CD4-positive, alpha-beta T cell (primary cell): Measurements from ENCODE around the gene GRK7. TPM values are rescaled to one million over a fixed set of nuclear protein-coding genes. Genes with fewer than 3 reads are reported as not detected.
A peak's percentile ranks its signal among the peaks of the same experiment; 100 is the strongest.

Experiments used
- ATAC-seq: fragments of 200-7000 bp; cut with Tn5 transposase; one replicate; pipeline ENCODE4 v1.10.0; 2022; ENCODE audit warnings: mild to moderate bottlenecking; ENCODE audit not compliant: poor library complexity
- CTCF ChIA-PET: fragments of 350-600 bp; sonication (Branson Sonifier 250); formaldehyde crosslinking; loops from one replicate; lab custom pipeline; 2021; ENCODE audit warnings: antibody characterized with exemption, inconsistent platforms; lab: Charles Lee
- POLR2A ChIA-PET: fragments of 350-600 bp; sonication (Branson Sonifier 250); formaldehyde crosslinking; loops from one replicate; lab custom pipeline; 2021; ENCODE audit warnings: antibody characterized with exemption, inconsistent platforms; lab: Charles Lee
- DNase-seq, 14 experiments: peaks; one replicate each; pipeline ENCODE4 v3.0.0-alpha.2; 2013 to 2020; ENCODE audit warnings: mixed read lengths in 2 of 14
- H3K27ac ChIP-seq, 2 donors: one replicate each; pipeline versions ENCODE4 v1.5.1 to v1.7.0; 2013; ENCODE audit warnings: low read length in 2 of 2, low read depth in 1 of 2, mild to moderate bottlenecking in 1 of 2
- H3K27me3 ChIP-seq, 2 experiments: 1 replicate in 1 of 2; 2 replicates in 1 of 2; pipeline versions ENCODE4 v1.6.1 to v1.7.0; 2013; ENCODE audit warnings: low read length in 2 of 2, control low read depth in 1 of 2, mild to moderate bottlenecking in 1 of 2, moderate library complexity in 1 of 2; ENCODE audit not compliant: insufficient read depth in 2 of 2, control insufficient read depth in 1 of 2
- H3K36me3 ChIP-seq: one replicate; pipeline ENCODE4 v1.6.1; 2013; ENCODE audit warnings: low read length, control low read depth; ENCODE audit not compliant: insufficient read depth
- H3K4me1 ChIP-seq: one replicate; pipeline ENCODE4 v1.6.1; 2013; ENCODE audit warnings: low read length, control low read depth; ENCODE audit not compliant: insufficient read depth
- H3K4me3 ChIP-seq: one replicate; pipeline ENCODE4 v1.5.1; 2013; ENCODE audit warnings: mild to moderate bottlenecking, low read length, moderate library complexity
- H3K9me3 ChIP-seq, 2 experiments: 1 replicate in 1 of 2; 2 replicates in 1 of 2; pipeline versions ENCODE4 v1.6.1 to v1.7.0; 2013; ENCODE audit warnings: low read length in 2 of 2, mild to moderate bottlenecking in 2 of 2, control low read depth in 1 of 2, moderate library complexity in 1 of 2; ENCODE audit not compliant: control insufficient read depth in 1 of 2, insufficient read depth in 1 of 2
- H3K27ac Mint-ChIP-seq: one replicate; pipeline ENCODE4 v1.8.0; 2020; ENCODE audit warnings: mixed read lengths
- H3K27me3 Mint-ChIP-seq: one replicate; pipeline ENCODE4 v1.8.0; 2021; ENCODE audit warnings: mixed read lengths
- H3K36me3 Mint-ChIP-seq: one replicate; pipeline ENCODE4 v1.8.0; 2021; ENCODE audit warnings: low read depth, mixed read lengths
- H3K4me1 Mint-ChIP-seq: one replicate; pipeline ENCODE4 v1.8.0; 2021; ENCODE audit warnings: low read depth, mixed read lengths
- H3K4me3 Mint-ChIP-seq: one replicate; pipeline ENCODE4 v1.8.0; 2020; ENCODE audit warnings: mild to moderate bottlenecking, mixed read lengths
- H3K9me3 Mint-ChIP-seq: one replicate; pipeline ENCODE4 v1.8.0; 2020; ENCODE audit warnings: mixed read lengths
- intact Hi-C, 2 experiments: fragments of 100-400 bp; cut with DNase I in 1 of 2; cut with micrococcal nuclease in 1 of 2; formaldehyde crosslinking; loops; one replicate each; pipeline versions ENCODE4 v1.15.1 to v1.9.0; 2023 to 2025; cut with DNase I, micrococcal nuclease
- total RNA-seq, 174 experiments: library from RNA in 2 of 174; stranded (reverse) in 2 of 174; gene quantifications; one replicate each; pipeline ENCODE4 v1.2.3 and lab custom pipeline; 2021 to 2026
- TF ChIP-seq, protein P1 (sequence below): fragments of 200-600 bp; IDR thresholded peaks from one replicate; pipeline ENCODE4 v1.8.0; 2022; ENCODE audit warnings: antibody characterized with exemption, mild to moderate bottlenecking

Gene GRK7
- total RNA-seq, 2 experiments from 2014 or later, result 0.19 to 0.22 TPM

DNA sequence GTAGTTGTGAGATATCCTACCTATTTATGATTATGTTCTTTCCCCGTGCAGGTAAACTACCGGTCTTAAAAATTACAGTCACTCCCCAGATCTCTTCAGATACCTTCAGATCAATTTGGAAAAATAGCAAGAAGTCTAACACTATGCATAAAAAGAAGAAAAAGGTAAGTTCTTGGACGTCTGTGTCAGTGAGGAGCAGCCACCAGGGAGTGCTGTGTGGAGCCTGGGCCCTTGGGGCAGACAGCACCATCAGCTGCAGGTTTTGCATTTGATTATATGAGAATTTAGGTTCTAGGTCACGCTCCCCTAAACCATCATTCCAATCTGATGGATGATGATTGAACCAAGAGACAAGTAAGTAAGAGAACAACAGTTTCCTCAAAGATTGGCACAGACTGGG lies 34.0 kb upstream of the GRK7 start:
- TF ChIP-seq, protein P1, sequence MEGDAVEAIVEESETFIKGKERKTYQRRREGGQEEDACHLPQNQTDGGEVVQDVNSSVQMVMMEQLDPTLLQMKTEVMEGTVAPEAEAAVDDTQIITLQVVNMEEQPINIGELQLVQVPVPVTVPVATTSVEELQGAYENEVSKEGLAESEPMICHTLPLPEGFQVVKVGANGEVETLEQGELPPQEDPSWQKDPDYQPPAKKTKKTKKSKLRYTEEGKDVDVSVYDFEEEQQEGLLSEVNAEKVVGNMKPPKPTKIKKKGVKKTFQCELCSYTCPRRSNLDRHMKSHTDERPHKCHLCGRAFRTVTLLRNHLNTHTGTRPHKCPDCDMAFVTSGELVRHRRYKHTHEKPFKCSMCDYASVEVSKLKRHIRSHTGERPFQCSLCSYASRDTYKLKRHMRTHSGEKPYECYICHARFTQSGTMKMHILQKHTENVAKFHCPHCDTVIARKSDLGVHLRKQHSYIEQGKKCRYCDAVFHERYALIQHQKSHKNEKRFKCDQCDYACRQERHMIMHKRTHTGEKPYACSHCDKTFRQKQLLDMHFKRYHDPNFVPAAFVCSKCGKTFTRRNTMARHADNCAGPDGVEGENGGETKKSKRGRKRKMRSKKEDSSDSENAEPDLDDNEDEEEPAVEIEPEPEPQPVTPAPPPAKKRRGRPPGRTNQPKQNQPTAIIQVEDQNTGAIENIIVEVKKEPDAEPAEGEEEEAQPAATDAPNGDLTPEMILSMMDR, result no peak
- Mint-ChIP-seq H3K27me3 (peaks cover 11% of the 10 kb centered on the region), H3K36me3 (no peaks in the 10 kb centered on the region), H3K9me3 (no peaks in the 10 kb centered on the region), H3K27ac (no peak overlapping the region), H3K4me3 (no peak overlapping the region), H3K4me1 (no peaks in the 10 kb centered on the region)
- Histone ChIP-seq H3K4me3 (no peak overlapping the region), H3K9me3 (no peaks in the 10 kb centered on the region), H3K27ac (no peak overlapping the region), H3K4me1 (no peaks in the 10 kb centered on the region), H3K36me3 (no peaks in the 10 kb centered on the region), H3K27me3 (peaks cover 0 to 3% of the 10 kb centered on the region in 2 experiments)
- intact Hi-C loops, result no loop called here
- CTCF ChIA-PET, result no interaction called here
- POLR2A ChIA-PET, result no interaction called here
- no peak for ATAC-seq
- peak in 3 of 14 experiments; percentile 12 to 23 (median 17) for DNase-seq

DNA sequence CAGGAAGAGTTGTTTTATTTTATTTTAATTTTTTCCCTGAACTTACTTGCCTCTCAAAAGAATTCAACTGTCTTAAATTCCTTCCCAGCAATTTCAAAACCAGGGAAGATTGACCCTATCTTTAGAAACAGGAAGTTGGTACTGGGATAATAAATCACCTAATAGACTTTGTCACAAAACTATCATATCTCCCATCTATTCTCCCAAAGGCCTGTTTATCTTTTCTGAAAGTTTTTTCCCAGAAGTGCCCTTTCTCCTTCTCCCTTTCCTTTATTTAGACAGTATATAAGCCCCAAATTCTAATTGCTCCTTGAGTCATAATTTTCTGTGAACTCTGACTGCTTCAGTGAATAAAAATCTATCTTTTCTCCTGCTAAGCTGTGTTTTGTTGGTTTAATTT lies 28.0 kb upstream of the GRK7 start:
- Histone ChIP-seq H3K4me3 (no peak overlapping the region), H3K36me3 (no peaks in the 10 kb centered on the region), H3K27me3 (no peaks in the 10 kb centered on the region), H3K9me3 (no peaks in the 10 kb centered on the region), H3K27ac (no peak overlapping the region), H3K4me1 (peaks cover 10% of the 10 kb centered on the region)
- Mint-ChIP-seq H3K27me3 (no peaks in the 10 kb centered on the region), H3K9me3 (no peaks in the 10 kb centered on the region), H3K36me3 (peaks cover 14% of the 10 kb centered on the region), H3K4me1 (peaks cover 19% of the 10 kb centered on the region), H3K4me3 (no peak overlapping the region), H3K27ac (no peak overlapping the region)
- DNase-seq, result no peak
- ChIA-PET POLR2A (no interaction called here), CTCF (no interaction called here)
- intact Hi-C loops, result loop anchor here (5.0 to 10.0 kb wide), 6 partner anchors 60 to 717 kb away; partner anchors contain the start of gene TFDP2 (in 1 of the 2)
- TF ChIP-seq, protein P1, result no peak
- ATAC-seq, result no peak

DNA sequence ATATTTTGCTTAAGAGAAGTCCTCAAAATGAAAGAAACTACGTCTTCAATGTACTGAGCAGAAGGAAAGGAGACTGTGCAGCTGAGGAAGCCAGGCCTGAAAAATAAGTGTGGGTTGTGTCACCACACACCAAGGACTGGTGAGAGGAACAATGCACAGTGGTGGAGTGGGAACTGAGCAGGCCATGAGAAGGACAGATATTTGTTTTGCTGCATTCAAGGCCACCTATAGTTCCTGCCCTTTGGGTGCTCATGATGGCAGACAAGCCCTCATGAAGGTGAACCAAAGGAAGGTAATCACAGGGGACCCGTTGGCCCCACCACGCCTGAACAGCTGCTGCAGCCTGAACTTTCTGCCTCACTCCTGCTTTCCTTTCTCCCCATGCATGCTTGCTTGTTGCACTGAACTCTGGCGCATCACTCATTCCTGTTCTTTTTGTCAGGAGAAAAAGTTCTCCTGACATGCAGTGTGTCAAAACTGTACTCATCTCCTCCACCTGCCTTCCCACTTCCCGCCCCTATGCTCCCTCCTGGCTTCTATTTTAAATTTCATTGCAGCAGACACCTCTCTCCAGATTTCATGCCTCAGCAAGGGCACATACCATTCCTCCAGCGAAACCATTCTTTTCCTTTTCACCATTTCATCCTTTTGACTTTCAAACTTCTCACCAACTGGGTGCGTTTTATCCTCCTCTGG lies 27.3 kb upstream of the GRK7 start:
- ChIA-PET CTCF (no interaction called here), POLR2A (no interaction called here)
- no peak for ATAC-seq
- no peaks in the 10 kb centered on the region for H3K36me3 ChIP-seq
- Mint-ChIP-seq H3K4me1 (peaks cover 27% of the 10 kb centered on the region), H3K9me3 (no peaks in the 10 kb centered on the region), H3K27ac (no peak overlapping the region), H3K27me3 (no peaks in the 10 kb centered on the region), H3K36me3 (peaks cover 18% of the 10 kb centered on the region), H3K4me3 (no peak overlapping the region)
- no peak overlapping the region for H3K27ac ChIP-seq
- intact Hi-C loops, result loop anchor here (5.0 to 10.0 kb wide), 6 partner anchors 59 to 716 kb away; partner anchors contain the start of gene TFDP2 (in 1 of the 2)
- TF ChIP-seq, protein P1, result no peak
- H3K4me3 ChIP-seq, result no peak overlapping the region
- no peaks in the 10 kb centered on the region for H3K9me3 ChIP-seq
- H3K4me1 ChIP-seq, result peaks cover 12% of the 10 kb centered on the region
- H3K27me3 ChIP-seq, result no peaks in the 10 kb centered on the region
- no peak for DNase-seq
